C4-2B (cell line): ENCODE results near the gene SCUBE3.

Experiments used
- ZFX ChIP-seq: fragments of 450-650 bp; IDR thresholded peaks from 2 replicates; pipeline ENCODE4 v1.6.1; 2017
- TF ChIP-seq, protein P1 (sequence below): fragments of 450-650 bp; conservative IDR thresholded peaks from 2 replicates; pipeline ENCODE4 v1.5.1; 2017; ENCODE audit warnings: mild to moderate bottlenecking

- TF ChIP-seq, protein P1, sequence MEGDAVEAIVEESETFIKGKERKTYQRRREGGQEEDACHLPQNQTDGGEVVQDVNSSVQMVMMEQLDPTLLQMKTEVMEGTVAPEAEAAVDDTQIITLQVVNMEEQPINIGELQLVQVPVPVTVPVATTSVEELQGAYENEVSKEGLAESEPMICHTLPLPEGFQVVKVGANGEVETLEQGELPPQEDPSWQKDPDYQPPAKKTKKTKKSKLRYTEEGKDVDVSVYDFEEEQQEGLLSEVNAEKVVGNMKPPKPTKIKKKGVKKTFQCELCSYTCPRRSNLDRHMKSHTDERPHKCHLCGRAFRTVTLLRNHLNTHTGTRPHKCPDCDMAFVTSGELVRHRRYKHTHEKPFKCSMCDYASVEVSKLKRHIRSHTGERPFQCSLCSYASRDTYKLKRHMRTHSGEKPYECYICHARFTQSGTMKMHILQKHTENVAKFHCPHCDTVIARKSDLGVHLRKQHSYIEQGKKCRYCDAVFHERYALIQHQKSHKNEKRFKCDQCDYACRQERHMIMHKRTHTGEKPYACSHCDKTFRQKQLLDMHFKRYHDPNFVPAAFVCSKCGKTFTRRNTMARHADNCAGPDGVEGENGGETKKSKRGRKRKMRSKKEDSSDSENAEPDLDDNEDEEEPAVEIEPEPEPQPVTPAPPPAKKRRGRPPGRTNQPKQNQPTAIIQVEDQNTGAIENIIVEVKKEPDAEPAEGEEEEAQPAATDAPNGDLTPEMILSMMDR, result no peak
- no peak for TF ChIP-seq ZFX
Measured at GRCh38 chr6:35242486-35242885, 28.7 kb downstream of the SCUBE3 start.
